NB4 (cell line): ENCODE measurements around the gene OGFRL1.

Experiments used
- MYC ChIP-seq: IDR thresholded peaks from 2 replicates; pipeline ENCODE4 v1.6.1; 2011; ENCODE audit warnings: low read depth, low read length
- POLR2A ChIP-seq: IDR thresholded peaks from 2 replicates; pipeline ENCODE4 v1.6.1; 2011; ENCODE audit warnings: mild to moderate bottlenecking; ENCODE audit not compliant: insufficient read length; ENCODE audit errors: extremely low read depth
- TF ChIP-seq, protein P1 (sequence below): IDR thresholded peaks from one replicate; pipeline ENCODE4 v1.5.1; 2012; ENCODE audit warnings: low read depth, low read length
- TF ChIP-seq, protein P2 (sequence below): IDR thresholded peaks from 2 replicates; pipeline ENCODE4 v1.6.1; 2011; ENCODE audit warnings: low read depth, low read length

GRCh38 chr6:71349395-71349794, 60.8 kb downstream of the OGFRL1 start:
- TF ChIP-seq POLR2A, result no peak
- TF ChIP-seq, protein P1, sequence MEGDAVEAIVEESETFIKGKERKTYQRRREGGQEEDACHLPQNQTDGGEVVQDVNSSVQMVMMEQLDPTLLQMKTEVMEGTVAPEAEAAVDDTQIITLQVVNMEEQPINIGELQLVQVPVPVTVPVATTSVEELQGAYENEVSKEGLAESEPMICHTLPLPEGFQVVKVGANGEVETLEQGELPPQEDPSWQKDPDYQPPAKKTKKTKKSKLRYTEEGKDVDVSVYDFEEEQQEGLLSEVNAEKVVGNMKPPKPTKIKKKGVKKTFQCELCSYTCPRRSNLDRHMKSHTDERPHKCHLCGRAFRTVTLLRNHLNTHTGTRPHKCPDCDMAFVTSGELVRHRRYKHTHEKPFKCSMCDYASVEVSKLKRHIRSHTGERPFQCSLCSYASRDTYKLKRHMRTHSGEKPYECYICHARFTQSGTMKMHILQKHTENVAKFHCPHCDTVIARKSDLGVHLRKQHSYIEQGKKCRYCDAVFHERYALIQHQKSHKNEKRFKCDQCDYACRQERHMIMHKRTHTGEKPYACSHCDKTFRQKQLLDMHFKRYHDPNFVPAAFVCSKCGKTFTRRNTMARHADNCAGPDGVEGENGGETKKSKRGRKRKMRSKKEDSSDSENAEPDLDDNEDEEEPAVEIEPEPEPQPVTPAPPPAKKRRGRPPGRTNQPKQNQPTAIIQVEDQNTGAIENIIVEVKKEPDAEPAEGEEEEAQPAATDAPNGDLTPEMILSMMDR, result peak; percentile 44
- TF ChIP-seq, protein P2, sequence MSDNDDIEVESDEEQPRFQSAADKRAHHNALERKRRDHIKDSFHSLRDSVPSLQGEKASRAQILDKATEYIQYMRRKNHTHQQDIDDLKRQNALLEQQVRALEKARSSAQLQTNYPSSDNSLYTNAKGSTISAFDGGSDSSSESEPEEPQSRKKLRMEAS, result no peak
- TF ChIP-seq MYC, result no peak
